ENCODE results near the gene TMEM52.

TMEM52 gene

GRCh38 chr1:1919304-1920056 is 401 bp upstream of the TMEM52 start (continued):
- TF ChIP-seq ZNF76 (tag by site-specific recombination; IDR thresholded peaks at IDR 0.05; ENCODE audit: borderline replicate concordance, low read depth) (0 out of 2 replicates have a peak, but pooled peaks have one; percentile 52), ZNF433 (tag by site-specific recombination; IDR thresholded peaks at IDR 0.05; ENCODE audit: low read depth) (no peak), PRDM10 (tag by site-specific recombination; IDR thresholded peaks at IDR 0.05) (peak; percentile 62), ZNF560 (tag by site-specific recombination; IDR thresholded peaks at IDR 0.05; ENCODE audit: borderline replicate concordance) (no peak), GLIS1 (tag by site-specific recombination; IDR thresholded peaks at IDR 0.05) (peak; percentile 83), ZBTB7A (tag by site-specific recombination; IDR thresholded peaks at IDR 0.05; ENCODE audit: low read depth) (no peak), ZXDB (tag by site-specific recombination; IDR thresholded peaks at IDR 0.05) (no peak), PRDM4 (tag by site-specific recombination; IDR thresholded peaks at IDR 0.05) (no peak), ZNF747 (tag by site-specific recombination; IDR thresholded peaks at IDR 0.05) (no peak), KLF8 (tag by site-specific recombination; IDR thresholded peaks at IDR 0.05) (peak; percentile 99), HOXD13 (CRISPR knock-in tag; IDR thresholded peaks at IDR 0.05; ENCODE audit: borderline replicate concordance) (no peak), HIC1 (tag by site-specific recombination; IDR thresholded peaks at IDR 0.05) (peak; percentile 73), ZNF449 (tag by site-specific recombination; IDR thresholded peaks at IDR 0.05) (peak; percentile 96), ZNF561 (tag by site-specific recombination; IDR thresholded peaks at IDR 0.05; ENCODE audit: borderline replicate concordance) (0 out of 2 replicates have a peak, but pooled peaks have one; percentile 5), ZNF623 (tag by site-specific recombination; IDR thresholded peaks at IDR 0.05) (no peak), ZNF404 (tag by site-specific recombination; IDR thresholded peaks at IDR 0.05) (no peak), ZNF596 (tag by site-specific recombination; IDR thresholded peaks at IDR 0.05) (no peak), ZNF707 (tag by site-specific recombination; IDR thresholded peaks at IDR 0.05) (no peak), ZNF514 (tag by site-specific recombination; IDR thresholded peaks at IDR 0.05) (no peak), ZNF24 (tag by site-specific recombination; IDR thresholded peaks at IDR 0.05) (no peak), ZNF214 (tag by site-specific recombination; IDR thresholded peaks at IDR 0.05; ENCODE audit: borderline replicate concordance) (no peak), ZBTB1 (tag by site-specific recombination; IDR thresholded peaks at IDR 0.05) (no peak), ZNF830 (tag by site-specific recombination; IDR thresholded peaks at IDR 0.05; ENCODE audit: low read depth) (no peak), ZNF133 (tag by site-specific recombination; IDR thresholded peaks at IDR 0.05) (no peak), ZNF335 (tag by site-specific recombination; conservative IDR thresholded peaks at IDR 0.05) (peak; percentile 19; the same call in 1 of the 2 replicates), ZNF274 (IDR thresholded peaks at IDR 0.05; ENCODE audit: low read length) (no peak), ZNF274 (tag by site-specific recombination; IDR thresholded peaks at IDR 0.05; ENCODE audit: borderline replicate concordance) (no peak), ZNF239 (tag by site-specific recombination; IDR thresholded peaks at IDR 0.05) (no peak), ZNF426 (tag by site-specific recombination; IDR thresholded peaks at IDR 0.05) (no peak)
